ENCODE data around the gene ARHGEF7. TPM values are rescaled to one million over a fixed set of nuclear protein-coding genes. Genes with fewer than 3 reads are reported as not detected.

The ARHGEF7 gene
- total RNA-seq, 1 donor from 2014 or later, result 155 TPM

- DNase-seq (ENCODE audit: low read depth, low spot score), result no peak
Measured at GRCh38 chr13:111323549-111323948, 208.4 kb downstream of the ARHGEF7 start.

DNA sequence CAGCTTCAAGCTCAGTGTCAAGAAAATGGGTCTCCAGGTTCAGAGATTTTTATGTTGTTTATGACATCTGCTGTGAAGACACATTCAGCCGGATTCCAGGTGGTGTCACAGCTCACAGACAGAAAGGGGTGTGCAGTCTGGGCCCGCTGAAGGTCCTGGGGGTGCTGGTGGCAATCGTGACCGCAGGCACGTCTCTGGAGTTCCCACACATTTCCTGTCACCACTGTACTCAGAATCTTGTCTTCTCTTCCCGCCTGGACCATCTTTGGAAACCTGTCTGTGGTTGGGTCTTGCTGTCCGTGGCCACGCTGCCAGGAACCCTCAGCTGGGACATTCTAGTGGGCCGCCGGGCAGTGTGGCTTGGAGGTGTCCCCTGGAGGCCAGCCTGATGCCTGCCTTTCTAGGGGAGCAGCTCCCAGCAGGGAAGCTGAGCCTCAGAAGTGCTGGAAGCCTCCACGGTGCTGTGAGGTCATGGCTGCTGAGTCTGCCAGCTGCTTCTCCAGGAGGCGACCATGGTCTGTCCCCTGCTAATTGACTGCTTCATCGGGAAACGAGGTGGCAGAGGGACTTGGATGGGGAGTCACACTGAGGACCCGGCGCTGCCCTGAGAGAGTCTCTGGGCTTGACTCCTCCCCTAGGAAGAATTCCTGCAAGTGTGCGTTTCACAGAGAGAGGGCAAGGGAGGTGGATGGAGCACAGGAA is 209.0 kb downstream of the ARHGEF7 start:
- DNase-seq (ENCODE audit: low read depth, low spot score), result no peak

DNA sequence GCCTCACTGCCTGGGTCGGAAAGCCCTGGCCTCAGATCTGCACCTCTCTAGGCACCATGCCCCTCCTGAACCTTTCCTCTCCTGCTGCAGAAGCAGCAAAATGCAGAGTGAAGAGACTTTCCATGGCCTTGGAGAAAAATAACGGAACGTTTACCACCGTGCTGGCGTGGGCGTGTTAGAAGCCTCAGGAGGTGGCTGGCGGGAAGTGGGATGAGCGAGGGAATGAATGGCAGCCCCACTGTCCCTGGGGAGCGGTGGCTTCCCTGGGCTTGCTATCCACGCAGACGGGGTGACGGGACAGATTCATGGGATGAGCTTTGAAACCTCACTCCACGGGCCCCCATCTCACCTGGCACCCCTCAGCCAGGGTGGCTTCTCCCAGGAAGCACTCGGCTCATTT is 209.6 kb downstream of the ARHGEF7 start:
- DNase-seq (ENCODE audit: low read depth, low spot score), result no peak

DNA sequence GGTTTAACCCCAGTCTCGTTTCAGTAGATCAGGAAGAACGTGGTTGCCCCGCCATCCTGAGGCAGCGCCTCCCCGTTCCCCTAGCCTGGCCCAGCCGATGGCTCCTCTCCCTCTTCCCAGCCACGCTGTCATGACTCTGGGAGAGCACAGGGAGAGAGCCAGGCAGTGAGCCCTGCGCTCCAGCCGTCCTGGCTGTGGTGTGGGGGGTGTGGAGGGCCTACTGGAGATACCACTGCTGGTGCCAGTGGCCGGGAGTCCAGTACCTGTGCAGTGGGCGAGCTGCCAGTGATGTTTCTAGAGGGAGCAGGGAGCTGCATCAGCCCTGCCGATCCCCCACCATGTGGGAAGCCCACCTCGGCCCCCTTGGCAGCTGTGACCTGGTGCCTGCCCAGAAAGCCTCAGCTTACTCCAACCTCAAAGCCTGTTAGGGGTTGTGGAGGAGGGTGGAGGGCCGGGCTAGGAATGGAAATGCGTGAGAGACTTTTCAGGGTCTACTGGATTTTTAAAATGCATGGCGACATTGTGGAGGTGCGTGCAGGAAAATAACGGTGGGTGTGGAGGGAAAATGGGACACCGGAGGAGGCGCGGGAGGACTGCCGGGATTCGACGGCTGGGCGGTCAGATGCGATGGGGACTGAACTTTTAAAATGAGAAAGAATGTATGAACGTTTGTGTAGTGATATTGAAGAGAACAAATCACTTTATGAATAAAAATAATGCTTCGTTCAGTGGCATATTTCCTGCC is 210.2 kb downstream of the ARHGEF7 start:
- DNase-seq (ENCODE audit: low read depth, low spot score), result no peak

- no peak for DNase-seq (ENCODE audit: low read depth, low spot score)
Measured at GRCh38 chr13:111325941-111326620, 211.0 kb downstream of the ARHGEF7 start.

DNA sequence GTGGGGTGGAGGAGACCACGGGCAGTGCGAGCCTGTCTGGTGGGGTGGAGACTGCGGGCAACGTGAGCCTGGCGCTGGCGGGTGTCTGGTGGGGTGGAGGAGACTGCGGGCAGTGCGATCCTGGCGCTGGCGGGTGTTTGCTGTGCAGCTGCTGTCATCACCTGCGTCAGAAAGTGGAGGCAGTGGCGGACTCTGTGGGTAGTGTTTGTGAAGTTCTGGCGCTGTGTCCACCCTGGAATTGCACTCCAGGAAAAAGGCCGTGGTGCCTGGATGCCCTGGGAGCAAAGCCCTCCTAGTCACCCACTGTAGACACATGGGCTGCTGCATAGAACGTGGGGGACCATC is 211.5 kb downstream of the ARHGEF7 start:
- DNase-seq (ENCODE audit: low read depth, low spot score), result no peak

DNA sequence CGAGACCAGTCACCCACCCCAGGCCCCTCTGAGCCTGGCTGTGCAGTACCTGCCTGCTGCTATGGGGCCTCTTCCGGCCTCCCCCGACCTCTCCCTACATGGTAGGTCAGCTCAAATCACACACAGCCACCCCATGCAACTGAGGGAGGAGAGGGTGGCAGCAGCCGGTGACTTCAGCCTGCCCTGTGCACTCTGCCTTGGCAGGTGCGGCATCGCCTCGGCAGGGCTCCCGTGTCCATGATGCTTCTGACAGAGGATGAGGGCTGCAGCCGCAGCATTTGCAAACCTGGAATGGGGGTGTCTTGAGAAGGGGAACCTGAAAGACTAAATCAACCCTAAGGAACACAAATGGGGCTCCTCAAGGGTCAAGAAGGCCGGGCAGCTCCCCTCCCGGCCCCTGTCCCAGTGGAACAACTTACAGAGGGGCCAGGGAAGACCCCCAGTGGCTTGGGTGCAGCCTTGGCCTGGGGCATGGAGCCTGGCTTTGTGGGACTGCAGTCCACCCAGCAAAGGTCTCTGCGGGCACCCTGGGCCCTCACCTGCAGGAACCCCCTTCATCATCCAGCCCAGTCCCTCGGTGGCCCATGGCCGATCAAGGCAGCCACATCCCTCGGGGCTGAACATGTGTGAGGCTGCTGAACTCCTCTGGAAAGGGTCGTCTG is 212.0 kb downstream of the ARHGEF7 start:
- DNase-seq (ENCODE audit: low read depth, low spot score), result no peak

DNA sequence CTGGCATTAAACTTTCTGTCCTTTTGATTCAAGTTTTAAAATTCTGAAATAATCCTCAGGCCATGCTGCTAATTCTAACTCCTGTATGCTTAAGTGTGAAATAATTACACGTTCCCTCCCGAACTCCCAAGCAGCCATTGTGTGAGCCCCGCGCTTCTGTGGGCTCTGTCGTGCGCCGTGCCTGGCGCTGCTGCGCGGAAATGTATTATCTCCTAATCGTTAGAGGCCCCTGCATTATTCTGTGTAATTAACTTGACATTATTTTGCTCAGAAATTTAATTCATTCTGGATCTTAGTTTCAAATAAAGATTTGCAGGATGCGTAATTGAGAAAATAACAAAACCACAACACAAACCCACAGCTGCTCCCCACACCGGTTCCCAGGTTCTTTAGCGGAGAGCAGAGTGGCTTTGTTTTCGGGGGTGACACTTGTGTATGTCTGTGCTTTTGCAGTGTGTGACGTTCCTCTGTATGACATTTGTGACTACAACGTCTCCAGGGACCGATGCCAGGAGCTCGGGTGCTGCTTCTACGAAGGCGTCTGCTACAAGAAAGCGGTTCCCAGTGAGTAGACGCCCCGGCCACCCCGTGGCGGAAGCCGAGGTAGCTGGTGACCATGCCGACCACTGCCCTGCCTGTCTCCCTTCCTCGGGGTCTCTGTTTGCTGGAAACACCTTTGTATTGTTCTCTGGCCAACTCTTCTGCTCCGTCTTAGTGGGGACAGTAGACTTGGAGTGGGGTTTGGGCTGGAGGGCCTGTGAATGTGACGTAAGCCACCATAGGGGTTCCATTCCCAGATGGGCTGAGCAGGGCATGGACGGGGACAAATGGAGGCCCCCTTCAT is 212.8 kb downstream of the ARHGEF7 start:
- DNase-seq (ENCODE audit: low read depth, low spot score), result no peak

GRCh38 chr13:111328574-111329410 is 213.7 kb downstream of the ARHGEF7 start:
- DNase-seq (ENCODE audit: low read depth, low spot score), result no peak

GRCh38 chr13:111329641-111330040 is 214.5 kb downstream of the ARHGEF7 start:
- DNase-seq (ENCODE audit: low read depth, low spot score), result no peak

DNA sequence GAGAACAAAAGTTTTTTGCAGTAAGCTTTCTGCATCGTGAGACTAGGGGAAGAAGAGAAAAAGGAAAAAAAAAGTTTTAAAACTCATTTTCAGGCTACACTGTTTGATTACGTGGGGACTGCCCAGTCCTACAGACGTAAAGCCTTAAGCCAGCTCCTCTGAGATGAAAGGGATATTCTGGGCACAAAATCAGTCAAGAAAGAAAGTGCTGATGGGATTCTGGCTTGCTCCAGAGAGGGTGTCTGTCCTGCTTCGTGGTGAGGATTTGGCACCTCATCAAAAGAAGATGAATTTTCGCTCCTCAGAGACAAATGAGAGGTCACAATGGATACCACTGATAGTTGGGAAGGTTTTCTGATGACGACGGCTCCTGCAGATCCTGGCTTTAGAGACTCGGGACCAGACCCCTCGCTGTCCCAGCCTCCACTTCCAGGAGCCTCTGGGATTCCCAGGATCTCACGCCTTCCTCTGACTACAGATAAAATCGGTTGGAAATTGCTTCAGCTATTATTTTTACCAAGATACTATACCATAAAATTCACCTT is 215.0 kb downstream of the ARHGEF7 start:
- no peak for DNase-seq (ENCODE audit: low read depth, low spot score)

- no peak for DNase-seq (ENCODE audit: low read depth, low spot score)
Measured at GRCh38 chr13:111335298-111335697, 220.2 kb downstream of the ARHGEF7 start.

DNA sequence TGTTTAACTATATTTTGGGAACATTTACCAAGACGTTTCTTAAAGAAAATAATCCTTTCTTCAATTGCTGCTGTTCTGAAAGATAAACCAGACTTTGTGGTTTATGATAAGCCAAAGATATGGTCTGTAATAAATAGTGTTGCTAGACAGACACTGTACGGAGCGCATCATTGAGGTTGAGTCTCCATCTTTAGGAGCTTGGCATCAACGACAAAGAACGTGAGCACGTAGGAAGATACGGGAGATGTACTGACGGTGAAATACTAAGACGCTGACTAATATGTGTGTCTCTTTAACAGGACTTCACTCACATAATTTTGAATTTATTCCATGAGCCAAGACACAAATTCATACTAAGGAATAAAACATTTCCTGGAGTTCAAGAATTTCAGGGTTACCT is 221.6 kb downstream of the ARHGEF7 start:
- no peak for DNase-seq (ENCODE audit: low read depth, low spot score)

DNA sequence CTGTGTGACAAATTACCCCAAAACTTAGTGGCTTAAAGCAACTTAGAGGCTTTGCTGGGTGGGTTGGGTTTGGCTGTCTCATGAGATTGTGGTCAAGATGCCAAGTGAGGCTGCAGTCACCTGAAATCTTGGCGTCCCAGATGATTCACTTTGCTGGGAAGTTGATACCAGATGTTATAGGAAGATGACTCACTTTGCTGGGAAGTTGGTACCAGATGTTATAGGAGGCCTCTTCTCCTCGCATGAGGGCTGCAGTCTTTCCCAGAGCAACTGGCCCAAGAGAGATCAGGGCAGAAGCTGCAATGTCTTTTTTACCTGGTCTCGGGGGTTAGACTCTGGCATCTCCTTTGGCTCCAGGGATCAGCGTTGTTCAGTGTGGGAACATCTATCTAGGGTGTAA is 222.1 kb downstream of the ARHGEF7 start:
- no peak for DNase-seq (ENCODE audit: low read depth, low spot score)

DNA sequence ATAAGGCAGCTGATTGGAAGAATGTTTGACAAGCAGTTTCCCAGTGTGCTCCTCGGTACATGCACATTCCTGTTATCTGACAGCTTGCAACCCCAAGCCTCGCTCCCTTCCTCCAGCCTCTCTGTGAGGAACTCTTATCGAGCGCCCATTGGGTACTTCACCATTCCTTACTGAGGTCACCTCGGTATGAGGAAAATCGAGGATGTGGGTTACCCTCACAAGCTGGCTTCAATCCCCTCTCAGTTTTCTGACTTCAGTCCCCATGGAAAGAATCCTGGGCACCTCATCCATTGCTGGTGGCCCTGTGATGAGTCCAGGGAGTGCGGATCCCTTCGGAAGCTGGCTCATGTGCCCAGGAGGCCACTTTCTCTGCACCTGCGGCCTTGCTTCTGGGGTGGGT is 222.6 kb downstream of the ARHGEF7 start:
- no peak for DNase-seq (ENCODE audit: low read depth, low spot score)

- no peak for DNase-seq (ENCODE audit: low read depth, low spot score)
Measured at GRCh38 chr13:111338841-111339240, 223.7 kb downstream of the ARHGEF7 start.

DNA sequence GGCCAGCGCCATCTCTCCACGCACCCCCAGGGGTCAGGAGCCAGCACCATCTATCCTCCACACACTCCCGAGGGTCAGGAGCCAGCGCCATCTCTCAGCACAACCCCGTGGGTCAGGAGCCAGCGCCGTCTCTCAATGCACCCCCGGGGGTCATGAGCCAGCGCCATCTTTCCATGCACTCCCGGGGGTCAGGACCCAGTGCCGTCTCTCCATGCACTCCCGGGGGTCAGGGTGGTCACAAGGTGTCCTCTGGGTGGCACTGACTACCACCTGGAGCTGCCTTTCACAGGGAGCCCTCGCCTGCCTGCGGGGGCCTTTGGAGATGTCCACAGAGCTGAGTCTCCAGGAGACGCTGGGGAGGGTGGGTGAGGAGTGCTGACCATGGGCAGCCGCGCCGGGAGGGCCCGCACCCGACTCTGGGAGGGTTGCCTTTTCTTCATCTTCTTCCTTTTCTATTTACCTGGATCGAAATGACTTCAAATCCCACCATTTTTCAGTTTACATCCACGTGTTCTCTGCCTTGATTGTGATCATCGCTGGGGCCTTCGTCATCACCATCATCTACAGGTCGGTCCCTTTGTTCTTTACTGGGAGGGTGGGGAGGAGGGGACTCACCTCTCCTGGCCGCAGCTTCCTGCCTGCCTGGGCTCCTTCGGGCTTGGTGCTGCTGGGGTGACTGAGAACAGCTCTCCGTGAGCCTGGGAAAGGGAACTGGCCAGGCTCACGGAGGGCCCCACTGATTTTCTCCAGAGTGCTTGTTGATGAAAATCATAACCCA is 224.4 kb downstream of the ARHGEF7 start:
- DNase-seq (ENCODE audit: low read depth, low spot score), result no peak

DNA sequence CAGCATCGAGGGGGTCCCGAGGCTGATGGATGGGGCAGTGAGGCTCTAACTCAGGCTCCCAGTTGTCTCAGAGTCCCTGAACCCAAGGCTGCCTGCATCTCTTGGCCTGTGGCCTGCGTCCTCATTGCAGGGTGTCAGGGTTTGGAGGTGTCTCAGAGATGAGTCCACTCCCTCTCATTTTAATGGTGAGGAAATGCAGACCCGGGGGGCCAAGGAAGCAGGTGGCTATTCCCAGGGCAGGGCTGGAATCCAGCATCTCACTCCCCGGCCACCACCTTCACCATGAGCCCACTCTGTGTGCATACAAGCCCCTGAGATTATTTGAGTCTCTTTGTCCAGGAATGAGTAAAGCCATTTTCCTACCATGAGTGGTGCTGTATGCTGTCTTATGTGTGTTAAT is 226.8 kb downstream of the ARHGEF7 start:
- DNase-seq (ENCODE audit: low read depth, low spot score), result no peak

DNA sequence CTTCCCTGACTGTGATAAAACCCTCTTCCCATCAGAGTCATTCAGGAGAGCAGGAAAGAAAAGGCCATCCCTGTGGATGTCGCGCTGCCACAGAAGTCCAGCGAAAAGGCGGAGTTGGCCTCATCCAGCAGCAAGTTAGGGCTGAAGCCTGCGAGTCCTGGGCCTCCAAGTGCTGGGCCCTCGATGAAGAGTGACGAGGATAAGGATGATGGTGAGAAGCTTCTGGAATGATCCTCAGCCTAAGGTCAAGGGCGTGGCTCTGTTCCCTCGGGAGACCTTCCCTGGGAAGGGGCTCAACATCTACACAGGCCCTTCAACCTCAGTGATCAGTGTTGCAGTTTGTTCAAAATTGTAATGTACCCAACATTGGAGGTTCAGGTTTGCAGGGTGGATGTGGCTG is 227.6 kb downstream of the ARHGEF7 start:
- no peak for DNase-seq (ENCODE audit: low read depth, low spot score)

All from pulmonary artery endothelial cell (primary cell).